ENCODE measurements around the gene RSPO4. TPM values are rescaled to one million over a fixed set of nuclear protein-coding genes. Genes with fewer than 3 reads are reported as not detected.

Gene RSPO4
- not detected in 5 replicates for total RNA-seq (2022; extraction: Qiagen RNA extraction)

DNA sequence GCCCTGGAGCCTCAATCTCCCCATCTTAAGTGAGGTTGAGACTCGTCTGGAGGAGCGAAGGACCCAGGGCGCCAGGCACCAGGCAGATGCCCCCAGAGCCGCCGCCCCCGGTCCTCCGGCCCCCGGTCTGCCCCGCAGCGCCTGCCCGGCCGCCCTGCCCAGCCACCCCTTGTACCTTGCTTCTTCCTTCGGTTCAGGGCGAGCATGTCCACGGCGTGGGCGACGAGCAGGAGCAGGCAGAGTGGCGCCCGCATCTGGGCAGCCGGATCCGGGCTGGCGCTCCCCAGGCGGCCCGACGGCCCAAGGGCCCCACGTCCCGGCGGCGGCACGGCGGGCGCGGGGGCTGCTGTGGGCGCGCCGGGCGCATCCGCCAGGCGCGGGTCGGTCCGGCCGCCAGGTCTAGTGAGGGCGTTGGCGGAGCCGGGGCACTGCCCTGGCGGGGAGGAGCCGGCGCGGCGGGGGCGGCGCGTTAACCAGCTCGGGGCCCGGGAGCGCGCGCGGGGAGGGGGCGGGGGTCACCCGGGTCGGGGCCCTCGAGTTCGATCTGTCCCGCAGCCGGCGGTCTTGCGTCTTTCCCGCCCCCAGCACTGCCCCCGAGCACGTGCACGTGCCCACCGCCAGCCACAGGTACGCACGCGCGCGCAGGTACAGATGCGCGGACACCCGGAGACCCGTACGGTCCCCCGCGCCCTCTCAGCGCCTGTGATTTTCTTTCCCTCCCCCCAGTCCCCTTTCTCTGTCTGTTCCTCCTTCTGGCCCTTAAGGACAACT lies at the start of gene RSPO4:
Gene RSPO4, minus strand, starts transcription at position 401 of the 771 bp plus-strand sequence. Its CDS starts 147 bp downstream, at position 254.

GRCh38 chr20:916125-916799 lies 85.8 kb downstream of the RSPO4 start, which contains the start of gene ANGPT4:
Gene ANGPT4, minus strand, starts transcription at chr20:916334. Its CDS starts 120 bp downstream, at chr20:916214.

Other genes starting within 250 kb of the RSPO4 start
- gene SLC52A3, start 233.8 kb downstream of the RSPO4 start, total RNA-seq (2022; extraction: Qiagen RNA extraction), result 0.37 to 0.67 TPM (median 0.52 TPM) in 5 replicates
- 7.1 to 11.6 TPM (median 9.8 TPM) in 5 replicates for gene FAM110A, start 168.6 kb downstream of the RSPO4 start, total RNA-seq (2022; extraction: Qiagen RNA extraction)
- gene ANGPT4, start 86.0 kb downstream of the RSPO4 start, total RNA-seq (2022; extraction: Qiagen RNA extraction), result 0.02 to 0.05 TPM (median 0.03 TPM) in 5 replicates
- gene PSMF1, start 116.3 kb upstream of the RSPO4 start, total RNA-seq (2022; extraction: Qiagen RNA extraction), result 213 to 231 TPM (median 218 TPM) in 5 replicates
- 2.5 to 4.5 TPM (median 3.4 TPM) in 5 replicates for gene TMEM74B, start 182.7 kb upstream of the RSPO4 start, total RNA-seq (2022; extraction: Qiagen RNA extraction)
- 0.07 TPM in 1 of 5 replicates, not detected in the others for gene C20orf202, start 201.1 kb upstream of the RSPO4 start, total RNA-seq (2022; extraction: Qiagen RNA extraction)
- gene RAD21L1, start 223.7 kb upstream of the RSPO4 start, total RNA-seq (2022; extraction: Qiagen RNA extraction), result not detected in 5 replicates